H1 (cell line): Measurements from ENCODE around the gene MCEMP1. TPM values are rescaled to one million over a fixed set of nuclear protein-coding genes. Genes with fewer than 3 reads are reported as not detected.

Source experiments
- CTCF ChIA-PET: fragments of 300-600 bp; sonication (Branson Sonifier 250); formaldehyde crosslinking; loops from one replicate; lab custom pipeline; 2021; ENCODE audit not compliant: partially characterized antibody; lab: Charles Lee
- POLR2A ChIA-PET: fragments of 300-600 bp; sonication (Branson Sonifier 250); formaldehyde crosslinking; loops from one replicate; lab custom pipeline; 2021; ENCODE audit warnings: inconsistent platforms; ENCODE audit not compliant: partially characterized antibody; lab: Charles Lee
- DNase-seq, 2 experiments: peaks; one replicate each; pipeline versions ENCODE4 v3.0.0 to v3.0.0-alpha.2; 2010 to 2022; ENCODE audit warnings: low spot score in 2 of 2, low read depth in 1 of 2, mixed read lengths in 1 of 2
- FAIRE-seq: peaks from 2 replicates; lab custom pipeline; 2011; peaks lifted over from hg19 to GRCh38; lab: Jason Lieb, UNC
- H2AFZ ChIP-seq: 2 replicates; pipeline ENCODE4 v1.8.1; 2012; ENCODE audit warnings: low read length, inconsistent platforms
- H2AK5ac ChIP-seq: 2 replicates; pipeline ENCODE4 v1.6.1; 2013; ENCODE audit warnings: low read depth, low read length
- H2BK120ac ChIP-seq: replicated peaks from 2 replicates; pipeline ENCODE3; 2013; ENCODE audit warnings: low read depth, low read length, inconsistent platforms
- H2BK12ac ChIP-seq: 2 replicates; pipeline ENCODE4 v1.6.1; 2013; ENCODE audit warnings: low read depth, low read length
- H2BK15ac ChIP-seq: 2 replicates; pipeline ENCODE4 v1.6.1; 2013; ENCODE audit warnings: low read length
- H2BK20ac ChIP-seq: 2 replicates; pipeline ENCODE4 v1.6.1; 2013; ENCODE audit warnings: low read length
- H2BK5ac ChIP-seq: 2 replicates; pipeline ENCODE4 v1.6.1; 2013; ENCODE audit warnings: low read depth, low read length
- H3K14ac ChIP-seq: 2 replicates; pipeline ENCODE4 v1.6.1; 2013; ENCODE audit warnings: inconsistent platforms; ENCODE audit not compliant: insufficient read length
- H3K18ac ChIP-seq: 2 replicates; pipeline ENCODE4 v1.6.1; 2013; ENCODE audit warnings: low read length; ENCODE audit errors: extremely low read depth
- H3K23ac ChIP-seq: 2 replicates; pipeline ENCODE4 v1.6.1; 2013; ENCODE audit warnings: inconsistent platforms; ENCODE audit not compliant: insufficient read length
- H3K23me2 ChIP-seq: 2 replicates; pipeline ENCODE4 v1.6.1; 2013; ENCODE audit warnings: low read depth, low read length
- H3K27ac ChIP-seq: 2 replicates; pipeline ENCODE4 v1.6.1; 2011; ENCODE audit warnings: low read depth, low read length, inconsistent platforms
- H3K27me3 ChIP-seq, 4 experiments: replicated peaks in 1 of 4; 1 replicate in 1 of 4; 2 replicates in 3 of 4; pipeline versions ENCODE4 v1.6.1 to v1.8.1; 2011 to 2013; ENCODE audit warnings: low read length in 3 of 4, mild to moderate bottlenecking in 3 of 4, inconsistent platforms in 2 of 4, mixed read lengths in 2 of 4, moderate library complexity in 1 of 4; ENCODE audit not compliant: control insufficient read depth in 3 of 4, insufficient read depth in 3 of 4; ENCODE audit errors: extremely low read depth in 1 of 4
- H3K36me3 ChIP-seq, 4 experiments: 2 replicates each; pipeline versions ENCODE4 v1.6.1 to v1.8.1; 2011 to 2013; ENCODE audit warnings: mild to moderate bottlenecking in 4 of 4, low read length in 3 of 4, moderate library complexity in 2 of 4, control low read depth in 1 of 4, inconsistent platforms in 1 of 4; ENCODE audit not compliant: insufficient read depth in 4 of 4, control insufficient read depth in 2 of 4
- H3K4ac ChIP-seq: replicated peaks from 2 replicates; pipeline ENCODE3; 2013; ENCODE audit warnings: low read length, low read depth, mixed read lengths, inconsistent platforms; ENCODE audit not compliant: insufficient read length
- H3K4me1 ChIP-seq, 4 experiments: replicated peaks in 1 of 4; 1 replicate in 1 of 4; 2 replicates in 3 of 4; pipeline versions ENCODE4 v1.6.1 to v1.8.1; 2011 to 2013; ENCODE audit warnings: low read length in 3 of 4, inconsistent platforms in 2 of 4, mixed read lengths in 1 of 4; ENCODE audit not compliant: insufficient read depth in 4 of 4, control insufficient read depth in 3 of 4
- H3K4me2 ChIP-seq, 2 experiments: 2 replicates each; pipeline versions ENCODE4 v1.6.1 to v1.8.1; 2011 to 2013; ENCODE audit warnings: low read depth in 2 of 2, low read length in 2 of 2, control low read depth in 1 of 2, inconsistent platforms in 1 of 2, mild to moderate bottlenecking in 1 of 2; ENCODE audit not compliant: insufficient read depth in 1 of 2
- H3K4me3 ChIP-seq, 4 experiments: fragments of 200-600, 300-600 bp in 1 of 4; sonication (generic), shearing (Covaris generic), sonication (Bioruptor Twin) in 1 of 4; 2 replicates each; pipeline versions ENCODE4 v1.5.1 to v1.8.1; 2011 to 2016; ENCODE audit warnings: low read length in 4 of 4, low read depth in 3 of 4, control low read depth in 2 of 4, inconsistent platforms in 2 of 4, mild to moderate bottlenecking in 2 of 4, mixed read lengths in 1 of 4, moderate library complexity in 1 of 4; ENCODE audit not compliant: insufficient read depth in 2 of 4; ENCODE audit errors: extremely low read depth in 1 of 4
- H3K56ac ChIP-seq: replicated peaks from 2 replicates; pipeline ENCODE3; 2013; ENCODE audit warnings: low read depth, mild to moderate bottlenecking, mixed read lengths, low read length, inconsistent platforms; ENCODE audit not compliant: insufficient read length
- H3K79me1 ChIP-seq: 2 replicates; pipeline ENCODE4 v1.6.1; 2013; ENCODE audit warnings: low read depth, low read length, control low read depth
- H3K79me2 ChIP-seq, 2 experiments: 2 replicates each; pipeline versions ENCODE4 v1.6.1 to v1.8.1; 2012 to 2013; ENCODE audit warnings: low read length in 2 of 2, mild to moderate bottlenecking in 2 of 2, inconsistent platforms in 1 of 2; ENCODE audit not compliant: insufficient read depth in 2 of 2, control insufficient read depth in 1 of 2
- H3K9ac ChIP-seq, 4 experiments: replicated peaks in 1 of 4; 1 replicate in 1 of 4; 2 replicates in 3 of 4; pipeline versions ENCODE4 v1.6.1 to v1.8.1; 2011 to 2013; ENCODE audit warnings: low read depth in 3 of 4, low read length in 3 of 4, control low read depth in 2 of 4, mild to moderate bottlenecking in 2 of 4, moderate library complexity in 2 of 4, inconsistent platforms in 1 of 4; ENCODE audit errors: extremely low read depth in 1 of 4
- H3K9me3 ChIP-seq, 2 experiments: 2 replicates each; pipeline versions ENCODE4 v1.6.1 to v1.8.1; 2012 to 2013; ENCODE audit warnings: mild to moderate bottlenecking in 2 of 2, moderate library complexity in 2 of 2, control low read depth in 1 of 2, inconsistent platforms in 1 of 2, low read depth in 1 of 2, low read length in 1 of 2, mixed read lengths in 1 of 2; ENCODE audit not compliant: insufficient read depth in 2 of 2
- H4K20me1 ChIP-seq, 2 experiments: replicated peaks in 1 of 2; 2 replicates each; pipeline versions ENCODE3 to v1.8.1; 2011 to 2013; ENCODE audit warnings: inconsistent platforms in 2 of 2, low read length in 2 of 2, mild to moderate bottlenecking in 1 of 2; ENCODE audit not compliant: insufficient read depth in 2 of 2, control insufficient read depth in 1 of 2
- H4K5ac ChIP-seq: 2 replicates; pipeline ENCODE4 v1.6.1; 2013; ENCODE audit warnings: low read length, low read depth, mixed read lengths, inconsistent platforms; ENCODE audit not compliant: insufficient read length
- H4K8ac ChIP-seq: 2 replicates; pipeline ENCODE4 v1.8.0; 2013; ENCODE audit warnings: mild to moderate bottlenecking, moderate library complexity, low read length, inconsistent platforms; ENCODE audit not compliant: insufficient read depth; ENCODE audit errors: extremely low read depth
- H4K91ac ChIP-seq: replicated peaks from 2 replicates; pipeline ENCODE3; 2013; ENCODE audit warnings: low read length, mixed read lengths, inconsistent platforms; ENCODE audit not compliant: insufficient read length
- BCL11A ChIP-seq, 2 experiments: IDR thresholded peaks; one replicate each; pipeline ENCODE4 v1.6.1; 2011; ENCODE audit warnings: low read depth in 2 of 2, low read length in 2 of 2, mild to moderate bottlenecking in 2 of 2
- KDM1A ChIP-seq: fragments of 200-600, 300-600 bp; sonication (generic); IDR thresholded peaks from 2 replicates; pipeline ENCODE4 v1.7.1; 2016; ENCODE audit warnings: mild to moderate bottlenecking, low read length, borderline replicate concordance
- TEAD4 ChIP-seq: IDR thresholded peaks from 2 replicates; pipeline ENCODE4 v1.6.1; 2012; ENCODE audit warnings: low read depth, low read length, inconsistent platforms, mixed read lengths
- ZNF274 ChIP-seq: IDR thresholded peaks from 2 replicates; pipeline ENCODE4 v1.7.0; 2012; ENCODE audit warnings: low read length, borderline replicate concordance; ENCODE audit errors: extremely low read depth
- WGBS, 2 experiments: shearing (Covaris generic) in 1 of 2; methylation state at CpG; one replicate each; pipeline versions ENCODE4 v1.1.6 to v1.1.7; 2013 to 2015; ENCODE audit warnings: low lambda C conversion rate in 2 of 2, mixed read lengths in 2 of 2, inconsistent platforms in 1 of 2, low coverage in 1 of 2, missing lambda C conversion rate in 1 of 2; ENCODE audit not compliant: insufficient replicate concordance in 2 of 2, insufficient coverage in 1 of 2, insufficient read length in 1 of 2; ENCODE audit errors: extremely low coverage in 1 of 2, missing lambda C conversion rate in 1 of 2; 5-methylcytosine and 5-hydroxymethylcytosine counted together
- polyA plus RNA-seq, 7 experiments: library from polyadenylated mRNA; depleted of rRNA in 3 of 7; stranded (reverse) in 5 of 7; unstranded in 2 of 7; fragments of >200 nt in 5 of 7; fragments of 200-250 nt in 2 of 7; gene quantifications; 1 replicate in 5 of 7; 2 replicates in 1 of 7; 4 replicates in 1 of 7; pipeline versions ENCODE4 v1.2.1 to v1.2.3, GENCODE V29; 2011 to 2013; ENCODE audit warnings: missing spikeins in 2 of 7, mixed read lengths in 2 of 7
- total RNA-seq: library from RNA; stranded (reverse); fragmentation: NEBNext Ultra II Directional; extraction: Animal tissue kit (Norgen Biotek cat#: 25700); gene quantifications from 2 replicates; pipeline ENCODE4 v1.2.1, GENCODE V29; 2021
- TF ChIP-seq, protein P1 (sequence below), 3 experiments: IDR thresholded peaks; 1 replicate in 2 of 3; 2 replicates in 1 of 3; pipeline versions ENCODE4 v1.5.1 to v1.6.1; 2011; ENCODE audit warnings: low read length in 3 of 3, mild to moderate bottlenecking in 3 of 3, inconsistent platforms in 2 of 3, low read depth in 1 of 3, moderate library complexity in 1 of 3; ENCODE audit not compliant: insufficient read depth in 1 of 3; ENCODE audit errors: control extremely low read depth in 1 of 3

The MCEMP1 gene
- total and polyA plus RNA-seq, 2 of the 8 experiments (the other 6 are each of a cell fraction or from before 2014, with no cell fraction given): not detected

DNA sequence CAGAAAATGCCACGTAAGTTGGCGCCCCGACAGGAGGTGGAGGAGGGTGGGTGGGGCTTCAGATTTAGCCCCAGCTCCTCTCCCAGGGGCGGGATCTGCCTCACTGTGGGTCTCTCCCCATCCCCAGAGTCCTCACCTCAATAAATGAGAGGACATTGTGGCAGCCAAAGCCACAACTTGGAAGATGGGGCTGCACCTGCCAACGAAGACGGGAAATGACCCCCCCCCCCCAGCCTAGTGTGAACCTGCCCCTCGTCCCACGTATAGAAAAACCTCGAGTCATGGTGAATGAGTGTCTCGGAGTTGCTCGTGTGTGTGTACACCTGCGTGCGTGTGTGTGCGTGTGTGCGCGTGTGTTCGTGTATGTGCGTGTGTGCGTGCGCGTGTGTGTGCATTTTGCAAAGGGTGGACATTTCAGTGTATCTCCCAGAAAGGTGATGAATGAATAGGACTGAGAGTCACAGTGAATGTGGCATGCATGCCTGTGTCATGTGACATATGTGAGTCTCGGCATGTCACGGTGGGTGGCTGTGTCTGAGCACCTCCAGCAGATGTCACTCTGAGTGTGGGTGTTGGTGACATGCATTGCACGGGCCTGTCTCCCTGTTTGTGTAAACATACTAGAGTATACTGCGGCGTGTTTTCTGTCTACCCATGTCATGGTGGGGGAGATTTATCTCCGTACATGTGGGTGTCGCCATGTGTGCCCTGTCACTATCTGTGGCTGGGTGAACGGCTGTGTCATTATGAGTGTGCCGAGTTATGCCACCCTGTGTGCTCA lies 2.3 kb downstream of the MCEMP1 start:
- Histone ChIP-seq H2BK12ac (0 out of 2 replicates have a peak overlapping the region, but pooled peaks have one; percentile 4), H3K9ac (no peak overlapping the region), H3K23ac (no peak overlapping the region), H3K4me1 (peaks cover 0 to 6% (median 4%) of the 10 kb centered on the region in 4 experiments; a peak in 5 of 7 replicates), H2BK120ac (no peak overlapping the region), H3K9me3 (no peaks in the 10 kb centered on the region), H2AFZ (no peak overlapping the region), H3K23me2 (peaks cover 4% of the 10 kb centered on the region; the same call in 1 of the 2 replicates), H3K18ac (no peak overlapping the region), H4K91ac (no peak overlapping the region), H4K8ac (no peak overlapping the region), H3K79me1 (peaks cover 4% of the 10 kb centered on the region), H3K79me2 (peaks cover 0 to 6% of the 10 kb centered on the region in 2 experiments; a peak in 1 of 4 replicates), H3K14ac (no peak overlapping the region), H2BK15ac (no peak overlapping the region), H3K4ac (no peak overlapping the region), H3K4me2 (no peak overlapping the region), H4K20me1 (peaks cover 0 to 8% of the 10 kb centered on the region in 2 experiments), H3K27ac (no peak overlapping the region), H3K4me3 (no peak overlapping the region), H2AK5ac (no peak overlapping the region), H3K36me3 (peaks cover 0 to 12% (median 6%) of the 10 kb centered on the region in 4 experiments; a peak in 4 of 8 replicates), H2BK5ac (no peak overlapping the region), H3K27me3 (peaks cover 0 to 8% (median 3%) of the 10 kb centered on the region in 4 experiments; a peak in 2 of 7 replicates), H2BK20ac (no peak overlapping the region), H4K5ac (no peak overlapping the region), H3K56ac (no peak overlapping the region)
- ChIA-PET CTCF (interaction anchor here (0.6 to 1.9 kb wide), 6 partner anchors 22 to 196 kb away, joined by 3 to 9 read pairs (median 3); no protein-coding TSS in a partner anchor), POLR2A (interaction anchor here (1.8 kb wide), 1 partner anchor 10 kb away, joined by 6 read pairs; the partner anchor contains the start of gene RETN)
- FAIRE-seq (no peak), DNase-seq (no peak)
- TF ChIP-seq ZNF274 (no peak), KDM1A (no peak), BCL11A (IDR thresholded peaks at IDR 0.05; ENCODE audit: low read depth in 2 of 2, low read length in 2 of 2) (no peak), TEAD4 (no peak)
- TF ChIP-seq, protein P1, sequence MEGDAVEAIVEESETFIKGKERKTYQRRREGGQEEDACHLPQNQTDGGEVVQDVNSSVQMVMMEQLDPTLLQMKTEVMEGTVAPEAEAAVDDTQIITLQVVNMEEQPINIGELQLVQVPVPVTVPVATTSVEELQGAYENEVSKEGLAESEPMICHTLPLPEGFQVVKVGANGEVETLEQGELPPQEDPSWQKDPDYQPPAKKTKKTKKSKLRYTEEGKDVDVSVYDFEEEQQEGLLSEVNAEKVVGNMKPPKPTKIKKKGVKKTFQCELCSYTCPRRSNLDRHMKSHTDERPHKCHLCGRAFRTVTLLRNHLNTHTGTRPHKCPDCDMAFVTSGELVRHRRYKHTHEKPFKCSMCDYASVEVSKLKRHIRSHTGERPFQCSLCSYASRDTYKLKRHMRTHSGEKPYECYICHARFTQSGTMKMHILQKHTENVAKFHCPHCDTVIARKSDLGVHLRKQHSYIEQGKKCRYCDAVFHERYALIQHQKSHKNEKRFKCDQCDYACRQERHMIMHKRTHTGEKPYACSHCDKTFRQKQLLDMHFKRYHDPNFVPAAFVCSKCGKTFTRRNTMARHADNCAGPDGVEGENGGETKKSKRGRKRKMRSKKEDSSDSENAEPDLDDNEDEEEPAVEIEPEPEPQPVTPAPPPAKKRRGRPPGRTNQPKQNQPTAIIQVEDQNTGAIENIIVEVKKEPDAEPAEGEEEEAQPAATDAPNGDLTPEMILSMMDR (IDR thresholded peaks at IDR 0.05; ENCODE audit: control extremely low read depth in 1 of 3, insufficient read depth in 1 of 3, low read depth in 1 of 3, low read length in 3 of 3): peak in 2 of 3 experiments; percentile 4 to 11; a peak in 2 of 4 replicates
- WGBS, 2 experiments: 72% methylated on average over 28 of the region's 30 CpGs; no CpG with 5 or more reads in 1 of the 2 experiments
